Activated CD8-positive, alpha-beta memory T cell treated with anti-CD3 and anti-CD28 coated beads, Interleukin-2, amount 10 ng/mL, durations not matched to agents 7 days and 5 days (primary cell): ENCODE results near the gene MEMO1. TPM values are rescaled to one million over a fixed set of nuclear protein-coding genes. Genes with fewer than 3 reads are reported as not detected.
A peak's percentile ranks its signal among the peaks of the same experiment; 100 is the strongest.
"Not testable (repeated sequence)": the region's sequence is repeated elsewhere in the genome, so short reads cannot be mapped to it uniquely, and the experiment has no call there.

Experiments used
- ATAC-seq: fragments of 150-1000 bp; cut with Tn5 transposase; one replicate; pipeline ENCODE4 v1.10.0; 2021; ENCODE audit warnings: moderate library complexity
- CTCF ChIA-PET: fragments of 350-600 bp; sonication (Branson Sonifier 250); formaldehyde crosslinking; loops from one replicate; lab custom pipeline; 2021; ENCODE audit warnings: antibody characterized with exemption; lab: Charles Lee
- DNase-seq: peaks from one replicate; pipeline ENCODE4 v3.0.0-alpha.2; 2020
- H3K27ac Mint-ChIP-seq: one replicate; pipeline ENCODE4 v1.8.0; 2021; ENCODE audit warnings: mild to moderate bottlenecking, mixed read lengths
- H3K27me3 Mint-ChIP-seq: one replicate; pipeline ENCODE4 v1.8.0; 2021; ENCODE audit warnings: mixed read lengths
- H3K36me3 Mint-ChIP-seq: one replicate; pipeline ENCODE4 v1.8.0; 2021; ENCODE audit warnings: mild to moderate bottlenecking, mixed read lengths
- H3K4me1 Mint-ChIP-seq: one replicate; pipeline ENCODE4 v1.8.0; 2021; ENCODE audit warnings: mixed read lengths
- H3K4me3 Mint-ChIP-seq: one replicate; pipeline ENCODE4 v1.8.0; 2021; ENCODE audit warnings: mild to moderate bottlenecking, moderate library complexity, mixed read lengths
- H3K9me3 Mint-ChIP-seq: one replicate; pipeline ENCODE4 v1.8.0; 2022; ENCODE audit warnings: low read depth, mixed read lengths
- total RNA-seq, 2 experiments: library from RNA; stranded (reverse); gene quantifications; one replicate each; pipeline ENCODE4 v1.2.3, GENCODE V29; 2021

The MEMO1 gene
- total RNA-seq: 10 to 100 TPM; 44.3 to 49.7 TPM

DNA sequence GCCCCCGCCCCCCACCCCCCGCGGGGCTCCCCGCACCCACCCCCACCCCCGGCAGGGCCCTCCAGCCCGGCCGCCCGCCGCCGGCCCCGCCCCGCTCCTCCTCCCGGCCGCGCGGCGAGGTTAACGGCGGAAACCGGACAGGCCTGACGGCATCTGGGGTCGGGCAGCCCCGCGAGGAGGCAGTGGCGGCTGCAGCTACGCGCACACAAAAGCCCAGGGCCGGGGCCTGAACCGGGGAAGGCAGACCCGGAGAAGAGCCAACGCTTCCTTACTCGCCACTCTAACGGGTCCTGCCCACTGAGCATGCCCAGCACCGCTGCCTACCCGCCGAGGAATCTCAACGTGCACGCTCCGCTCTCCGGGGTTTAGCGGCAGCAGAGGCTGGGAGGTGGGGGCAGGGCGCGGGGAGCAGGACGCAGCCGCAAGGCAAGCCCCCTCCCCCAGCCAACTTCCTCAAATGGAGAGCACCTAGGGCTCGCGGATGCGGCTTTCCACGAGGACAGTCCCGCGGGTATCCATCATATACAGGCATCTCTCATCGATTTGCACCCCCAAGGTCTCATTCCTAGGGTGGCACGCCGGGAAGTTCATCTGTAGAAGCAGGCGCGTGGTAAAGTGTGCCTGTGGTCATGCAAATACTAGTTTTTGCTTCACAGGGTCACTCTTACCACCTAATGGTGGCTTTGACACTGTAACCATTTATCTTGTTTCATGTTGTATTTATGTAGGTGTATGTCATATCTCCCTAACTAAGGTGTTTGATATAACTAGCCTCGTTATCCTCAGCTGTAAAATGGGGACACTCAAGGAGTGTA, at the start of gene MEMO1:
Gene MEMO1 (minus strand): TSS at position 339 of the 815 bp plus-strand sequence. CDS start 761 bp downstream, outside the sequence.
- H3K27me3 Mint-ChIP-seq: no peaks in the 10 kb centered on the region
- CTCF ChIA-PET: interaction anchor here (1.0 kb wide), 1 partner anchor 29 kb away, joined by 3 read pairs; no protein-coding TSS in a partner anchor
- peaks cover 15% of the 10 kb centered on the region for H3K36me3 Mint-ChIP-seq
- peak; percentile 94 for DNase-seq
- H3K27ac Mint-ChIP-seq: peak within 1 kb of the TSS; percentile 88
- peak within 1 kb of the TSS; percentile 95 for H3K4me3 Mint-ChIP-seq
- ATAC-seq: peak; percentile 72
- H3K9me3 Mint-ChIP-seq: no peaks in the 10 kb centered on the region
- H3K4me1 Mint-ChIP-seq: peaks cover 36% of the 10 kb centered on the region

DNA sequence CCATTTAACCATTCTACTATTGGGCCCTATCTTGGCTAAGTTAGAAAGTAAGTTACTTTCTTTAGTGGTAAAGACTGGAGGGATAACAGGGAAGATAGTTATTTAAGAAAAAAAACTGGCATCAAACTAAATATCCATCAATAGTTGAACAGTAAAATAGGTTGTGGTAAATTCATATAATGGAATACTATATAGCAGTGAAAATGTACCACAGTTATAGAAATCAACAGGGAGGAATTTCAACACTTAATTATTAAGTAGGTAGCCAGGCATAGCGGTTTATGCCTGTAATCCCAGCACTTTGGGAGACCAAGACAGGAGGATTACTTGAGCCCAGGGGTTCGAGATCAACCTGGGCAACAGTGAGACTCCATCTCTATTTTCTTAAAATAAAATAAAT, 49.5 kb upstream of the MEMO1 start:
- Mint-ChIP-seq H3K36me3 (no peaks in the 10 kb centered on the region), H3K27ac (no peak overlapping the region), H3K4me1 (peaks cover 13% of the 10 kb centered on the region), H3K27me3 (no peaks in the 10 kb centered on the region), H3K4me3 (no peak overlapping the region), H3K9me3 (no peaks in the 10 kb centered on the region)
- no peak for DNase-seq
- CTCF ChIA-PET: no interaction called here
- ATAC-seq: no peak

DNA sequence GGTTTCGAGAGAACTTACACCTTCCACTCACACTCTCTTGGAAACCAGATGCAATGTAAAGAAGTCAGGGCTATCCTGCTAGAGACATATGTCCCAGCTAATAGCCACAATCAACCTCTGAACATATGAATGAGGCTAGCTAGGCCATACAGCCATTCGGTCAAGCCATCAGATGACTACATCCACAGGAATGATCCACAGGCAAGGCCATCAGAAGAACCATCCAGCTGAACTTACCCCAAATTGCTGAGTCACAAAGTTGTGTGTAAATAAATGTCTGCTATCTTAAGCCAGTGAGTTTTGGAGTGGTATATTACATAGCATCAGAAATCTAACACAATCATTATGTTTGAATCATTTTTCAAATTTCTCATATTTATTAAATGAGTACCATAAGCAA, 47.3 kb upstream of the MEMO1 start:
- no peak for DNase-seq
- ATAC-seq: no peak
- no peak overlapping the region for H3K27ac Mint-ChIP-seq
- CTCF ChIA-PET: no interaction called here
- no peak overlapping the region for H3K4me3 Mint-ChIP-seq
- H3K27me3 Mint-ChIP-seq: no peaks in the 10 kb centered on the region
- no peaks in the 10 kb centered on the region for H3K36me3 Mint-ChIP-seq
- H3K4me1 Mint-ChIP-seq: peaks cover 5% of the 10 kb centered on the region
- H3K9me3 Mint-ChIP-seq: no peaks in the 10 kb centered on the region

DNA sequence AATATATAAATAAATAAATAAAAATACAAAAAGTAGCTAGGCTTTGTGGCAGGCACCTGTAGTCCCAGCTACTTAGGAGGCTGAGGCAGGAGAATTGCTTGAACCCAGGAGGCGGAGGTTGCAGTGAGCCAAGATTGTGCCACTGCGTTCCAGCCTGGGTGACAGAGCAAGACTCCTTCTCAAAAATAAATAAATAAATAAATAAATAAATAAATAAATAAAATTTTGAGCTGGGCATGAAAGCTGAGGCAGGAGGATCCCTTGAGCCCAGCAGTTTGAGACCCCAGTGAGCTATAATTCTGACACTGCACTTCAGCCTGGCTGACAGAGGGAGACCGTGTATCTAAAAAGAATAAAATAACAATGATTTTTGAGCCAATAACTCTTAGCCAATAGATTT, 43.8 kb upstream of the MEMO1 start:
- not testable (repeated sequence) for H3K4me1 Mint-ChIP-seq, ATAC-seq, H3K27ac Mint-ChIP-seq, H3K4me3 Mint-ChIP-seq, H3K27me3 Mint-ChIP-seq, DNase-seq, H3K36me3 Mint-ChIP-seq, H3K9me3 Mint-ChIP-seq
- CTCF ChIA-PET: interaction anchor here (2.1 kb wide), 1 partner anchor 9 kb away, joined by 8 read pairs; the partner anchor contains the start of gene SPAST

DNA sequence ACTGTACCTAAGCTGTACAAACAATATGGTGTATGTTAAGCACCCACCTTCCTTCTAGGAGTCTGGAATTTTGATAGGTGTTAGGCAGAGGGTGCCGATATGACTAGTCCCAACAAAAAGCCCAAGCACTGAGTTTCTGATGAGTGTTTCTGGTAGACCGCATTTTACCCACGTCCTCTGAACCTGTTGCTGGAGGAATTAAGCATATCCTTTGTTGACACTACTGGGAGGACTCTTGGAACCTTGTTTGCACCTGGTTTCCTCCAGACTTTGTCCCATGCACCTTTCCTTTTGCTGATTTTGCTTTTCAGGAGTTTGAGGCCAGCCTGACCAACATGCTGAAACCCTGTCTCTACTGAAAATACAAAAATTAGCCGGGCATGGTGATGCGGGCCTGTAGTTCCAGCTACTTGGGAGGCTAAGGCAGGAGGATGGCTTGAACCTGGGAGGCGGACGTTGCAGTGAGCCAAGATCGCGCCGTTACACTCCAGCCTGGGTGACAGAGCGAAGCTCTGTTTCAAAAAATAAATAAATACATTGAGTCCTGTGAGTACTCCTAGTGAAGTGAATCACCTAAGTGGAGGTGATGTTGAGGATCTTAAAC, 41.1 kb upstream of the MEMO1 start:
- no peaks in the 10 kb centered on the region for H3K36me3 Mint-ChIP-seq
- CTCF ChIA-PET: no interaction called here
- H3K4me3 Mint-ChIP-seq: no peak overlapping the region
- H3K4me1 Mint-ChIP-seq: no peaks in the 10 kb centered on the region
- DNase-seq (no peak), ATAC-seq (no peak)
- H3K27ac Mint-ChIP-seq: no peak overlapping the region
- no peaks in the 10 kb centered on the region for H3K9me3 Mint-ChIP-seq
- no peaks in the 10 kb centered on the region for H3K27me3 Mint-ChIP-seq

DNA sequence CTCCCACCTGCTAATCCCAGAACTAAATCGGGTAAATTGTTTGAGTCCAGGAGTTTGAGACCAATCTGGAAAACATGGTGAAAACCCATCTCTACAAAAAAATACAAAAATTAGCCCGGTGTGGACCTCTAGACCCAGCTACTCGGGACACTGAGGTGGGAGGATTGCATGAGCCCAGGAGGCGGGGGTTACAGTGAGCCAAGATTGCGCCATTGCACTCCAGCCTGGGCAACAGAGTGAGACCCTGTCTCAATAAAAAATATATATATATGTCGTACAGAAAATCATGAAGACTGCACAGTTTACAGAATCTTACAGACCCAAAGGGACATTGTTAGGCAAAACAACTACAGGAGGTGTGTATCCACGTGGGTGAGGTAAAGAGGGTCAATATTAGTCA, 32.8 kb upstream of the MEMO1 start:
- no peak overlapping the region for H3K4me3 Mint-ChIP-seq
- CTCF ChIA-PET: no interaction called here
- no peaks in the 10 kb centered on the region for H3K36me3 Mint-ChIP-seq
- DNase-seq (no peak), ATAC-seq (no peak)
- H3K4me1 Mint-ChIP-seq: peaks cover 14% of the 10 kb centered on the region
- H3K9me3 Mint-ChIP-seq: no peaks in the 10 kb centered on the region
- no peak overlapping the region for H3K27ac Mint-ChIP-seq
- H3K27me3 Mint-ChIP-seq: no peaks in the 10 kb centered on the region

DNA sequence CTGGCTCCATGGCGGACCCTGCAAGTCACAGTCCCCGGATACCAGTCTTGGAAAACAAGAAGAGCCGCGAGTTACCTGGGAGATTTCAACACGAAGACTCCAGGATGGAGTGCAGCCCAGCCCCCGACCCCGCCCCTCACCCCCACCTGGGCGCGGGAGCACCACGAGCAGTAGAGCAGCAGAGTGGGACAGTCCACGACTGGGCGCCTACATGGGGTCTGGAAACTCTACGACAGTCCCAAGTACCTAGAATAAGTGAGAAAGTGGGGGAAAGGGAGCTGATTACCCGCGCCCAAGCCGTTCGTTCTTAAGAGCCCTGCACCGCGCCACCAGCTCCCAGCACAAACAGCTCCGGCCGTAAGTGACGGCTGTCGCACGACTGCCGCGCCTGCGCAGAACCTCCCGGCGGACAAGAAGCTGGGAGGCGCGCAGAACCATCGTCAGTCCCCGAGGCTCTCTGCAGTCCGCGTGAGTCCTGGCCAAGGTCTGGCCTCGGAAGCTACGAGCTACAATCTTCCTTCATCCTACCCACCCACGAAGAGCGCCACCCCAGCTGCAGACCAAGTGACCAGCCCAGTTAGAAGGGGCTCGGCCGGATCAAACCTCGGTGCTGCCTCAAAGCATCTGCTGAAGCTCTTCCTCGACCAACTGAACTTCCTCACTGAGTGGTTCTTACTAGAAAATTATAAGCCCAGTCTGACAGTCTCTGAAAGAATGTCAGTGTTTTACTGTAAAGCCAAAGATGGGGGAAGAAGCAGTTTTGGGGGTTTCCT, 28.8 kb upstream of the MEMO1 start, which contains the start of gene DPY30:
Gene DPY30 (minus strand): TSS at position 359 of the 773 bp plus-strand sequence. CDS start 349 bp downstream, at position 10.
- ATAC-seq (peak; percentile 98), DNase-seq (peak; percentile 95)
- CTCF ChIA-PET: interaction anchor here (0.9 to 4.1 kb wide), 5 partner anchors 24 to 84 kb away, joined by 3 to 21 read pairs (median 3); partner anchors contain the start of genes MEMO1 and SPAST
- H3K4me1 Mint-ChIP-seq: peaks cover 19% of the 10 kb centered on the region
- peak within 1 kb of the TSS; percentile 97 for H3K4me3 Mint-ChIP-seq
- H3K27me3 Mint-ChIP-seq: no peaks in the 10 kb centered on the region
- H3K27ac Mint-ChIP-seq: peak within 1 kb of the TSS; percentile 91
- no peaks in the 10 kb centered on the region for H3K9me3 Mint-ChIP-seq
- H3K36me3 Mint-ChIP-seq: peaks cover 4% of the 10 kb centered on the region

DNA sequence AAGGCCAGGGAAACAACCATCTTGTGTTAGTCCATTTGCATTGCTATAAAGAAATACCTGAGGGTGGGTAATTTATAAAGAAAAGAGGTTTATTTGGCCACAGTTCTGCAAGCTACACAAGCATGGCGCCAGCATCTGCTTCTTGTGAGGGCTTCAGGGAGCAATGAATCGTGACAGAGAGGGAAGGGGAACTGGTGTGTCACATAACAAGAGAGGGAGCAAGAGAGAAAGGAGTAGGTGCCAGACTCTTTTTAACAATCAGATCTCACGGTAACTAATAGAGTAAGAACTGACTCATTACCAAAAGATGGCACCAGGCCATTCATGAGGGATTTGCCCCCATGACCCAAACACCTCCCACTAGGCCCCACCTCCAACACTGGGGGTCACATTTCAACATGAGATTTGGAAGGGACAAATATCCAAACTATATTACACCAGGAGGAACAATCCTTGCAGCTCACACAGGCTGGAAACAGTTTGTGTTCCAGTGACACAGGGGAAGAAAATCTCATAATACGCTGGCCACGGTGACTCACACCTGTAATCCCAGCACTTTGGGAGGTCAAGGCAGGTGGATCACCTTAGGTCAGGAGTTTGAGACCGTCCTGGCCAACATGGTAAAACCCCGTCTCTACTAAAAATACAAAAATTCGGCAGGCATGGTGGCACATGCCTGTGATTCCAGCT, 23.5 kb upstream of the MEMO1 start:
- H3K27me3 Mint-ChIP-seq, H3K27ac Mint-ChIP-seq, H3K9me3 Mint-ChIP-seq, CTCF ChIA-PET, H3K4me3 Mint-ChIP-seq, ATAC-seq, DNase-seq: not testable (repeated sequence)
- Mint-ChIP-seq H3K4me1 (peaks cover 20% of the 10 kb centered on the region), H3K36me3 (peaks cover 17% of the 10 kb centered on the region)

DNA sequence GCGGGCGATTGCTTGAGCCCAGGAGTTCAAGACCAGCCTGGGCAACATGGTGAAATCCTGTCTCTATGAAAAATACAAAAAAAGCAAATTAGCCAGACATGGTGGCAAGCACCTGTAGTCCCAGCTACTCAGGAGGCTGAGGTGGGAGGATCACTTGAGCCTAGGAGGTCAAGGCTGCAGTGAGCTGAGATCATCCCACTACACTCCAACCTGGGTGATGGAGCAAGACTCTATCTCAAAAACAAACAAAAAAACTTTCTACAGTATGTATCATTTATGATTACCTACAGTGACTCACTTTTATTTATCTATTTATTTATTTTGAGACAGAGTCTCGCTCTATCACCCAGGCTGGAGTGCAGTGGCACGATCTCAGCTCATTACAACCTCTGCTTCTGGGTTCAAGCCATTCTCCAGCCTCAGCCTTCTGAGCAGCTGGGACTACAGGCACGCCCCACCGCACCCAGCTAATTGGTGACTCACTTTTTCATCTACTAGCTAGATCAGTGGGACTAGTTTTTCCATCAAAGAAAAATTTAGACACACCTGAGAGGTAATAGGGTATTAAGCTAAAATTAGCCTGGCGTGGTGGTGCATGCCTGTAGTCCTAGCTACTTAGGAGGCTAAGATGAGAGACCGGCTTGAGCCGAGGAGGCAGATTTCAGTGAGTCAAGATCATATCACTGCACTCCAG, 8.1 kb upstream of the MEMO1 start:
- ATAC-seq, H3K27ac Mint-ChIP-seq, CTCF ChIA-PET: not testable (repeated sequence)

DNA sequence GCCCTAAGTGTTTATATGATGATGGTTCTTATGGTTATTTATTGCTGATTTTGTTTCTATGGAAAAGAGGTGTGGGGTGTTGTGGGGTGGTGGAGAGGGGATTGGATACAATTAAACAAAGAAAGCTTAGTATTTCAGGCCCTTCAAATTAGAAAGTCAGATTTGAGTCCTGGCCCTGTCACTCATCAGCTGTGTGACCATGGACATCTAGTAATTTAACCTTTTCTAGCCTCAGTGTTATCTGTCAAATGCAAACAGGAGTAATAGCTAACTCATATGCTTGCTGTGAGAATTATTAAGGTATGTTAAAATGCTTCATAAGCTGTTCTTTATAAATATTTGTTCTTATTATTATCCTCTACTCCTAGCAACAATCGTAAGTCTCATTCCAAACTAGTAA, 2.1 kb upstream of the MEMO1 start:
- peak overlapping the region; percentile 38 for H3K27ac Mint-ChIP-seq
- H3K4me3 Mint-ChIP-seq: no peak overlapping the region
- no peak for ATAC-seq
- DNase-seq: no peak
- H3K4me1 Mint-ChIP-seq: peaks cover 24% of the 10 kb centered on the region
- H3K36me3 Mint-ChIP-seq: peaks cover 11% of the 10 kb centered on the region
- H3K27me3 Mint-ChIP-seq: no peaks in the 10 kb centered on the region
- CTCF ChIA-PET: interaction anchor here (0.9 to 1.7 kb wide), 2 partner anchors 13 to 27 kb away, joined by 3 read pairs; partner anchors contain the start of gene DPY30
- no peaks in the 10 kb centered on the region for H3K9me3 Mint-ChIP-seq

More for the DNA sequence above, 8.1 kb upstream of the MEMO1 start:
- H3K27me3 Mint-ChIP-seq, H3K4me1 Mint-ChIP-seq, H3K36me3 Mint-ChIP-seq, H3K4me3 Mint-ChIP-seq, DNase-seq, H3K9me3 Mint-ChIP-seq: not testable (repeated sequence)

DNA sequence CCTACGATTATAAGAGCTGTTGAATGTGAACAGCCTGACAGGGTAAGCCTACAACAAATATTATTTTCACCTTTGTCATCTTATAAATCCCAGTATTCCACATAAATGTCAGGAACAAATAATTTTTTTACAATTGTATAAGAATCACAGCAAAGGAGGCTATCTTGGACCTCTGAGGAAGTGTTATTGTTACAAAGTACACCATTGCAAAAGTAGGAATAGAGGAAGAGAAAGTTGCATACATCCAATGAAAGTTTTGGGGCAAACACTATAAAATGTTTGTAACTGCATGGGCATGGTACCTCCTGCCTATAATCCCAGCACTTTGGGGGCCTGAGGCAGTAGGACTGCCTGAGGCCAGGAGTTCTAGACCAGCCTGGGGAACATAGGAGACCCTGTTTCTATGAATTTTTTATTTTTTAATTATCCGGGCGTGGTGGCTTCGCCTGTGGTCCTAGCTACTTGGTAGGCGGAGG, 715 bp upstream of the MEMO1 start:
- Mint-ChIP-seq H3K27me3 (no peaks in the 10 kb centered on the region), H3K9me3 (no peaks in the 10 kb centered on the region), H3K36me3 (peaks cover 14% of the 10 kb centered on the region), H3K27ac (peak overlapping the region; percentile 88), H3K4me3 (peak overlapping the region; percentile 79), H3K4me1 (peaks cover 33% of the 10 kb centered on the region)
- DNase-seq: no peak
- no peak for ATAC-seq
- CTCF ChIA-PET: interaction anchor here (1.0 to 1.7 kb wide), 2 partner anchors 11 to 29 kb away, joined by 3 read pairs; no protein-coding TSS in a partner anchor

DNA sequence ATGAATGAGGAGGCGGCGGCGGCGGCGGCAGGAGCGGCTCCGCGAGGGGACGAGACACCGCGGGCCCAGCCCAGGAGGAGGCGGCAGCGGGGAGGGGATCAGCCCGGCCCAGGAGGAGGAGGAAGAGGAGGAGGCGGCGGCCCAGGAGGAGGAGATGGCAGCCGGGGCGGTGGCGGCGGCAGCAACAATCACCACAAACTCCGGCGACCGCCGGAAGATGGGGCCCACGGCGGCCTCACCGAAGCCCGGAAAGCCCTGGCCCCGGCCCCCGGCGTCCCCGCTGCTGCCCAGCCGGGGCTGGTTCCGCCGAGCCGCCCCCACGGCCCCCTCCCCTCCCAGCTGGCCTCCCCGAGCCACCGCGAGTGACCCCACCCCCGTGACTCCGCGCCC, 533 bp downstream of the MEMO1 start:
- DNase-seq (peak; percentile 81), ATAC-seq (peak; percentile 76)
- H3K9me3 Mint-ChIP-seq, H3K27me3 Mint-ChIP-seq, CTCF ChIA-PET: not testable (repeated sequence)
- Mint-ChIP-seq H3K27ac (peak overlapping the region; percentile 61), H3K36me3 (peaks cover 18% of the 10 kb centered on the region), H3K4me1 (peaks cover 42% of the 10 kb centered on the region), H3K4me3 (peak overlapping the region; percentile 34)
